H9 (cell line): Measurements from ENCODE around the gene FFAR4. TPM values are rescaled to one million over a fixed set of nuclear protein-coding genes. Genes with fewer than 3 reads are reported as not detected.

ENCODE experiments used
- DNase-seq: peaks from one replicate; pipeline ENCODE4 v3.0.0-alpha.2; 2017
- H2AFZ ChIP-seq: one replicate; pipeline ENCODE4 v1.6.1; 2013; ENCODE audit warnings: mild to moderate bottlenecking, low read length, control low read depth, moderate library complexity
- H2AK5ac ChIP-seq: 2 replicates; pipeline ENCODE4 v1.6.1; 2013; ENCODE audit warnings: low read length, control low read depth, mixed read lengths; ENCODE audit not compliant: insufficient read length
- H2BK120ac ChIP-seq: one replicate; pipeline ENCODE4 v1.6.1; 2013; ENCODE audit warnings: low read depth, mild to moderate bottlenecking, low read length, control low read depth, inconsistent platforms; ENCODE audit not compliant: poor library complexity, severe bottlenecking
- H2BK12ac ChIP-seq: 2 replicates; pipeline ENCODE4 v1.6.1; 2013; ENCODE audit warnings: low read length, control low read depth, mixed read lengths, low read depth; ENCODE audit not compliant: insufficient read length
- H2BK15ac ChIP-seq: 2 replicates; pipeline ENCODE4 v1.6.1; 2013; ENCODE audit warnings: low read depth, low read length, control low read depth
- H2BK20ac ChIP-seq: one replicate; pipeline ENCODE4 v1.6.1; 2013; ENCODE audit warnings: low read depth, mild to moderate bottlenecking, low read length, control low read depth, inconsistent platforms; ENCODE audit not compliant: poor library complexity, severe bottlenecking
- H2BK5ac ChIP-seq: 2 replicates; pipeline ENCODE4 v1.6.1; 2013; ENCODE audit warnings: low read length, control low read depth, mixed read lengths; ENCODE audit not compliant: insufficient read length
- H3K14ac ChIP-seq: 2 replicates; pipeline ENCODE4 v1.6.1; 2013; ENCODE audit warnings: low read length, control low read depth; ENCODE audit not compliant: insufficient read depth
- H3K18ac ChIP-seq: 2 replicates; pipeline ENCODE4 v1.6.1; 2013; ENCODE audit warnings: low read depth, mild to moderate bottlenecking, mixed read lengths, low read length, control low read depth; ENCODE audit not compliant: insufficient read length
- H3K23ac ChIP-seq: 2 replicates; pipeline ENCODE4 v1.6.1; 2013; ENCODE audit warnings: low read length, control low read depth, mixed read lengths, low read depth; ENCODE audit not compliant: insufficient read length
- H3K23me2 ChIP-seq: 2 replicates; pipeline ENCODE4 v1.6.1; 2013; ENCODE audit warnings: low read depth, mild to moderate bottlenecking, mixed read lengths, low read length, control low read depth; ENCODE audit not compliant: insufficient read length, poor library complexity, severe bottlenecking
- H3K27ac ChIP-seq: 2 replicates; pipeline ENCODE4 v1.5.1; 2013; ENCODE audit warnings: low read length, control low read depth, mixed read lengths, low read depth; ENCODE audit not compliant: insufficient read length
- H3K27me3 ChIP-seq: 2 replicates; pipeline ENCODE4 v1.6.1; 2013; ENCODE audit warnings: low read length, control low read depth, inconsistent platforms; ENCODE audit not compliant: insufficient read depth
- H3K4ac ChIP-seq: 2 replicates; pipeline ENCODE4 v1.6.1; 2013; ENCODE audit warnings: low read depth, mild to moderate bottlenecking, control low read depth, inconsistent platforms, low read length, moderate library complexity
- H3K4me1 ChIP-seq: 2 replicates; pipeline ENCODE4 v1.6.1; 2013; ENCODE audit warnings: low read length, control low read depth, inconsistent platforms; ENCODE audit not compliant: insufficient read depth
- H3K4me2 ChIP-seq: 2 replicates; pipeline ENCODE4 v1.6.1; 2013; ENCODE audit warnings: low read length, control low read depth, mixed read lengths; ENCODE audit not compliant: insufficient read length, insufficient read depth
- H3K56ac ChIP-seq: 2 replicates; pipeline ENCODE4 v1.6.1; 2013; ENCODE audit warnings: low read depth, mild to moderate bottlenecking, mixed read lengths, low read length, control low read depth; ENCODE audit not compliant: insufficient read length
- H3K79me1 ChIP-seq: 2 replicates; pipeline ENCODE4 v1.6.1; 2013; ENCODE audit warnings: low read depth, mild to moderate bottlenecking, moderate library complexity, low read length, control low read depth, inconsistent platforms; ENCODE audit not compliant: insufficient read depth, poor library complexity, severe bottlenecking
- H3K79me2 ChIP-seq: 2 replicates; pipeline ENCODE4 v1.6.1; 2013; ENCODE audit warnings: low read length, control low read depth, inconsistent platforms; ENCODE audit not compliant: insufficient read depth
- H3K9ac ChIP-seq: 2 replicates; pipeline ENCODE4 v1.6.1; 2013; ENCODE audit warnings: low read length, control low read depth, mixed read lengths; ENCODE audit not compliant: insufficient read length; ENCODE audit errors: extremely low read depth
- H3K9me3 ChIP-seq: one replicate; pipeline ENCODE4 v1.6.1; 2013; ENCODE audit warnings: low read depth, low read length, inconsistent platforms; ENCODE audit not compliant: control insufficient read depth
- H3T11ph ChIP-seq: one replicate; pipeline ENCODE4 v1.6.1; 2013; ENCODE audit warnings: mild to moderate bottlenecking, low read length, control low read depth, inconsistent platforms
- H4K20me1 ChIP-seq: one replicate; pipeline ENCODE4 v1.6.1; 2013; ENCODE audit not compliant: control insufficient read depth, insufficient read length, insufficient read depth
- H4K5ac ChIP-seq: 2 replicates; pipeline ENCODE4 v1.6.1; 2013; ENCODE audit warnings: low read depth, mild to moderate bottlenecking, mixed read lengths, low read length, control low read depth; ENCODE audit not compliant: insufficient read length
- H4K8ac ChIP-seq: replicated peaks from 2 replicates; pipeline ENCODE4 v1.6.1; 2013; ENCODE audit warnings: low read length, control low read depth, mixed read lengths, low read depth; ENCODE audit not compliant: insufficient read length
- H4K91ac ChIP-seq: 2 replicates; pipeline ENCODE4 v1.6.1; 2013; ENCODE audit warnings: low read depth, mild to moderate bottlenecking, moderate library complexity, mixed read lengths, low read length, control low read depth; ENCODE audit not compliant: insufficient read length
- H3K27ac Mint-ChIP-seq, 3 experiments: 2 replicates in 2 of 3; 3 replicates in 1 of 3; pipeline ENCODE4 v1.8.0; 2020 to 2021; ENCODE audit warnings: mixed read lengths in 3 of 3, mild to moderate bottlenecking in 1 of 3, moderate library complexity in 1 of 3
- H3K27me3 Mint-ChIP-seq: 2 replicates; pipeline ENCODE4 v1.8.0; 2021; ENCODE audit warnings: low read depth, mild to moderate bottlenecking, moderate library complexity, mixed read lengths
- H3K36me3 Mint-ChIP-seq, 3 experiments: 2 replicates in 2 of 3; 3 replicates in 1 of 3; pipeline ENCODE4 v1.8.0; 2020 to 2021; ENCODE audit warnings: low read depth in 3 of 3, mixed read lengths in 3 of 3; ENCODE audit not compliant: insufficient read depth in 1 of 3
- H3K4me1 Mint-ChIP-seq, 2 experiments: 2 replicates each; pipeline ENCODE4 v1.8.0; 2020; ENCODE audit warnings: mixed read lengths in 2 of 2
- H3K4me3 Mint-ChIP-seq, 2 experiments: 2 replicates in 1 of 2; 3 replicates in 1 of 2; pipeline ENCODE4 v1.8.0; 2020 to 2021; ENCODE audit warnings: mild to moderate bottlenecking in 2 of 2, mixed read lengths in 2 of 2, moderate library complexity in 1 of 2
- H3K9me3 Mint-ChIP-seq, 2 experiments: 2 replicates in 1 of 2; 3 replicates in 1 of 2; pipeline ENCODE4 v1.8.0; 2020; ENCODE audit warnings: mild to moderate bottlenecking in 2 of 2, mixed read lengths in 2 of 2, moderate library complexity in 1 of 2
- CTCF ChIP-seq: fragments of 200-600 bp; sonication (generic); conservative IDR thresholded peaks from 3 replicates; pipeline ENCODE4 v1.8.0; 2021; ENCODE audit warnings: antibody characterized with exemption, mild to moderate bottlenecking
- WGBS: extraction: QIAGEN DNeasy Blood & Tissue Kit; methylation state at CpG from one replicate; pipeline ENCODE4 v1.1.7; 2013; ENCODE audit warnings: missing lambda C conversion rate, low lambda C conversion rate, mixed read lengths; ENCODE audit not compliant: insufficient read length; ENCODE audit errors: extremely low coverage; 5-methylcytosine and 5-hydroxymethylcytosine counted together
- total RNA-seq: library from RNA; stranded (reverse); gene quantifications from 2 replicates; pipeline ENCODE4 v1.2.1, GENCODE V29; 2021

The FFAR4 gene
- total RNA-seq, 1 experiment from 2014 or later, result not detected

- Histone ChIP-seq H4K91ac (no peak overlapping the region), H2BK20ac (no peak overlapping the region), H4K8ac (no peak overlapping the region), H4K20me1 (no peaks in the 10 kb centered on the region), H2BK5ac (no peak overlapping the region), H3T11ph (no peak overlapping the region), H3K4ac (no peak overlapping the region), H3K9ac (no peak overlapping the region), H3K79me1 (no peaks in the 10 kb centered on the region), H3K27me3 (no peaks in the 10 kb centered on the region), H2AFZ (no peak overlapping the region), H4K5ac (no peak overlapping the region), H2AK5ac (no peak overlapping the region), H3K23ac (no peak overlapping the region), H2BK120ac (no peak overlapping the region), H3K79me2 (no peaks in the 10 kb centered on the region), H3K23me2 (no peaks in the 10 kb centered on the region), H3K4me2 (no peak overlapping the region), H3K4me1 (no peaks in the 10 kb centered on the region; the same call in 1 of the 2 replicates), H2BK12ac (no peak overlapping the region), H3K9me3 (no peaks in the 10 kb centered on the region), H3K56ac (no peak overlapping the region), H2BK15ac (no peak overlapping the region), H3K18ac (no peak overlapping the region), H3K14ac (no peak overlapping the region), H3K27ac (no peak overlapping the region)
- peak; percentile 85 for DNase-seq
- no CpG with 5 or more reads among the region's 14 CpGs for WGBS
- H3K27me3 Mint-ChIP-seq, result peaks cover 14% of the 10 kb centered on the region
- peaks cover 7 to 14% of the 10 kb centered on the region in 2 experiments for H3K4me1 Mint-ChIP-seq
- TF ChIP-seq CTCF, result peak; percentile 84
- H3K4me3 Mint-ChIP-seq, result no peak overlapping the region; a peak in 1 of 5 replicates
- no peak overlapping the region; a peak in 2 of 7 replicates for H3K27ac Mint-ChIP-seq
- H3K36me3 Mint-ChIP-seq, result peaks cover 0 to 2% (median 0%) of the 10 kb centered on the region in 3 experiments; a peak in 1 of 7 replicates
- H3K9me3 Mint-ChIP-seq, result peaks cover 2% of the 10 kb centered on the region in 2 experiments; a peak in 1 of 5 replicates
Observed at GRCh38 chr10:93554760-93555432, 11.6 kb upstream of the FFAR4 start.
